CD4-positive, alpha-beta T cell (primary cell): ENCODE measurements around the gene RNU2-1. TPM values are rescaled to one million over a fixed set of nuclear protein-coding genes. Genes with fewer than 3 reads are reported as not detected.

Experiments used
- ATAC-seq: fragments of 200-7000 bp; cut with Tn5 transposase; one replicate; pipeline ENCODE4 v1.10.0; 2022; ENCODE audit warnings: mild to moderate bottlenecking; ENCODE audit not compliant: poor library complexity
- CTCF ChIA-PET: fragments of 350-600 bp; sonication (Branson Sonifier 250); formaldehyde crosslinking; loops from one replicate; lab custom pipeline; 2021; ENCODE audit warnings: antibody characterized with exemption, inconsistent platforms; lab: Charles Lee
- POLR2A ChIA-PET: fragments of 350-600 bp; sonication (Branson Sonifier 250); formaldehyde crosslinking; loops from one replicate; lab custom pipeline; 2021; ENCODE audit warnings: antibody characterized with exemption, inconsistent platforms; lab: Charles Lee
- DNase-seq, 14 experiments: peaks; one replicate each; pipeline ENCODE4 v3.0.0-alpha.2; 2013 to 2020; ENCODE audit warnings: mixed read lengths in 2 of 14
- H3K27ac ChIP-seq, 2 donors: one replicate each; pipeline versions ENCODE4 v1.5.1 to v1.7.0; 2013; ENCODE audit warnings: low read length in 2 of 2, low read depth in 1 of 2, mild to moderate bottlenecking in 1 of 2
- H3K27me3 ChIP-seq, 2 experiments: 1 replicate in 1 of 2; 2 replicates in 1 of 2; pipeline versions ENCODE4 v1.6.1 to v1.7.0; 2013; ENCODE audit warnings: low read length in 2 of 2, control low read depth in 1 of 2, mild to moderate bottlenecking in 1 of 2, moderate library complexity in 1 of 2; ENCODE audit not compliant: insufficient read depth in 2 of 2, control insufficient read depth in 1 of 2
- H3K36me3 ChIP-seq: one replicate; pipeline ENCODE4 v1.6.1; 2013; ENCODE audit warnings: low read length, control low read depth; ENCODE audit not compliant: insufficient read depth
- H3K4me1 ChIP-seq: one replicate; pipeline ENCODE4 v1.6.1; 2013; ENCODE audit warnings: low read length, control low read depth; ENCODE audit not compliant: insufficient read depth
- H3K4me3 ChIP-seq: one replicate; pipeline ENCODE4 v1.5.1; 2013; ENCODE audit warnings: mild to moderate bottlenecking, low read length, moderate library complexity
- H3K9me3 ChIP-seq, 2 experiments: 1 replicate in 1 of 2; 2 replicates in 1 of 2; pipeline versions ENCODE4 v1.6.1 to v1.7.0; 2013; ENCODE audit warnings: low read length in 2 of 2, mild to moderate bottlenecking in 2 of 2, control low read depth in 1 of 2, moderate library complexity in 1 of 2; ENCODE audit not compliant: control insufficient read depth in 1 of 2, insufficient read depth in 1 of 2
- H3K27ac Mint-ChIP-seq: one replicate; pipeline ENCODE4 v1.8.0; 2020; ENCODE audit warnings: mixed read lengths
- H3K27me3 Mint-ChIP-seq: one replicate; pipeline ENCODE4 v1.8.0; 2021; ENCODE audit warnings: mixed read lengths
- H3K36me3 Mint-ChIP-seq: one replicate; pipeline ENCODE4 v1.8.0; 2021; ENCODE audit warnings: low read depth, mixed read lengths
- H3K4me1 Mint-ChIP-seq: one replicate; pipeline ENCODE4 v1.8.0; 2021; ENCODE audit warnings: low read depth, mixed read lengths
- H3K4me3 Mint-ChIP-seq: one replicate; pipeline ENCODE4 v1.8.0; 2020; ENCODE audit warnings: mild to moderate bottlenecking, mixed read lengths
- H3K9me3 Mint-ChIP-seq: one replicate; pipeline ENCODE4 v1.8.0; 2020; ENCODE audit warnings: mixed read lengths
- CTCF ChIP-seq: fragments of 200-600 bp; IDR thresholded peaks from one replicate; pipeline ENCODE4 v1.8.0; 2022; ENCODE audit warnings: antibody characterized with exemption, mild to moderate bottlenecking
- intact Hi-C, 2 experiments: fragments of 100-400 bp; cut with DNase I in 1 of 2; cut with micrococcal nuclease in 1 of 2; formaldehyde crosslinking; loops; one replicate each; pipeline versions ENCODE4 v1.15.1 to v1.9.0; 2023 to 2025; cut with DNase I, micrococcal nuclease
- total RNA-seq, 174 experiments: library from RNA in 2 of 174; stranded (reverse) in 2 of 174; gene quantifications; one replicate each; pipeline ENCODE4 v1.2.3 and lab custom pipeline; 2021 to 2026

RNU2-1 gene
- total RNA-seq, 2 experiments from 2014 or later, result 5,534 to 5,951 TPM

GRCh38 chr17:43213545-43213944 is 20.2 kb downstream of the RNU2-1 start:
- POLR2A ChIA-PET, result interaction anchor here (1.3 to 3.5 kb wide), 3 partner anchors 44 to 147 kb away, joined by 4 to 78 read pairs (median 27); no protein-coding TSS in a partner anchor
- Mint-ChIP-seq H3K4me3 (peak overlapping the region; percentile 98), H3K27ac (peak overlapping the region; percentile 89), H3K27me3 (no peaks in the 10 kb centered on the region), H3K9me3 (no peaks in the 10 kb centered on the region), H3K4me1 (peaks cover 52% of the 10 kb centered on the region), H3K36me3 (peaks cover 55% of the 10 kb centered on the region)
- CTCF ChIA-PET, result interaction anchor here (1.5 kb wide), 1 partner anchor 215 kb away, joined by 3 read pairs; the partner anchor contains the start of gene RPL27
- intact Hi-C loops, result loop anchor here (2.0 to 5.0 kb wide), 5 partner anchors 86 to 269 kb away; partner anchors contain the start of genes BRCA1 (in 1 of the 2), DHX8 (in 1 of the 2) and VAT1 (in 1 of the 2)
- Histone ChIP-seq H3K9me3 (no peaks in the 10 kb centered on the region), H3K4me3 (no peak overlapping the region), H3K4me1 (peaks cover 29% of the 10 kb centered on the region), H3K27ac (no peak overlapping the region), H3K27me3 (no peaks in the 10 kb centered on the region), H3K36me3 (peaks cover 34% of the 10 kb centered on the region)
- no peak for ATAC-seq
- DNase-seq, result no peak
- no peak for TF ChIP-seq CTCF

GRCh38 chr17:43212641-43213490 is 20.9 kb downstream of the RNU2-1 start:
- no peaks in the 10 kb centered on the region for H3K27me3 Mint-ChIP-seq
- Histone ChIP-seq H3K36me3 (peaks cover 40% of the 10 kb centered on the region), H3K4me3 (peak overlapping the region; percentile 69), H3K4me1 (peaks cover 29% of the 10 kb centered on the region), H3K27me3 (no peaks in the 10 kb centered on the region), H3K27ac (peak overlapping the region; percentile 19 to 72), H3K9me3 (no peaks in the 10 kb centered on the region)
- no peak for TF ChIP-seq CTCF
- peak in 3 of 14 experiments; percentile 2 to 52 (median 27) for DNase-seq
- H3K27ac Mint-ChIP-seq, result peak overlapping the region; percentile 89
- ChIA-PET CTCF (interaction anchor here (1.4 to 1.8 kb wide), 5 partner anchors 10 to 215 kb away, joined by 3 to 11 read pairs (median 4); partner anchors contain the start of genes NBR1 and RPL27), POLR2A (interaction anchor here (0.6 to 3.5 kb wide), 8 partner anchors 39 to 451 kb away, joined by 3 to 78 read pairs (median 14); partner anchors contain the start of genes NBR1 and RPL27)
- peaks cover 50% of the 10 kb centered on the region for H3K4me1 Mint-ChIP-seq
- peak; percentile 15 for ATAC-seq
- H3K9me3 Mint-ChIP-seq, result no peaks in the 10 kb centered on the region
- peaks cover 61% of the 10 kb centered on the region for H3K36me3 Mint-ChIP-seq
- intact Hi-C loops, result loop anchor here (2.0 to 5.0 kb wide), 5 partner anchors 86 to 270 kb away; partner anchors contain the start of genes BRCA1 (in 1 of the 2), DHX8 (in 1 of the 2) and VAT1 (in 1 of the 2)
- peak overlapping the region; percentile 98 for H3K4me3 Mint-ChIP-seq
